Lung microvascular endothelial cell (primary cell): Measurements from ENCODE around the gene UNC119B. TPM values are rescaled to one million over a fixed set of nuclear protein-coding genes. Genes with fewer than 3 reads are reported as not detected.
"Not testable (repeated sequence)": the region's sequence is repeated elsewhere in the genome, so short reads cannot be mapped to it uniquely, and the experiment has no call there.

Experiments
- DNase-seq, 2 donors: peaks; one replicate each; pipeline versions ENCODE4 v3.0.0 to v3.0.0-alpha.2; 2010; ENCODE audit warnings: low read depth in 2 of 2
- total RNA-seq: library from RNA; depleted of rRNA; stranded (reverse); fragments of >200 nt; gene quantifications from 2 replicates; pipeline ENCODE4 v1.2.1, GENCODE V29; 2014

Gene UNC119B
- total RNA-seq, 1 donor from 2014 or later: 14.3 TPM

DNA sequence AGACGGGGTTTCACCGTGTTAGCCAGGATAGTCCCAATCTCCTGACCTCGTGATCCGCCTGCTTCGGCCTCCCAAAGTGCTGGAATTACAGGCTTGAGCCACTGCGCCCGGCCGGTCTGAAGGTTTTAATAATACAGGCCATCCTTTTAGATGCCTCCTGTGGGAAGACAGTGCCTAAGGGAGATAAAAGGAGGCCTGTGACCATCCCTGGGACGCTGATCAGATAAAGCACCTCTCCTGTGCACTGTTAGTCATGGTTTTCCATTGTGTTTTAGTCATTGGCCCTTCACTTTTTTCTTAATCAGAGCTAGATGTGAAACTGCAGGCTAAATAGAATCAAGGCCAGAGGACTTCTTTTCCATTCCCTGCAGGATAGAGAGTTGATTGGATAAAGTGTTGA is 7.8 kb downstream of the UNC119B start:
- DNase-seq: no peak

- no peak for DNase-seq
Observed at GRCh38 chr12:120719072-120719471, 8.8 kb downstream of the UNC119B start.

- DNase-seq: no peak
Observed at GRCh38 chr12:120719496-120720233, 9.4 kb downstream of the UNC119B start.

DNA sequence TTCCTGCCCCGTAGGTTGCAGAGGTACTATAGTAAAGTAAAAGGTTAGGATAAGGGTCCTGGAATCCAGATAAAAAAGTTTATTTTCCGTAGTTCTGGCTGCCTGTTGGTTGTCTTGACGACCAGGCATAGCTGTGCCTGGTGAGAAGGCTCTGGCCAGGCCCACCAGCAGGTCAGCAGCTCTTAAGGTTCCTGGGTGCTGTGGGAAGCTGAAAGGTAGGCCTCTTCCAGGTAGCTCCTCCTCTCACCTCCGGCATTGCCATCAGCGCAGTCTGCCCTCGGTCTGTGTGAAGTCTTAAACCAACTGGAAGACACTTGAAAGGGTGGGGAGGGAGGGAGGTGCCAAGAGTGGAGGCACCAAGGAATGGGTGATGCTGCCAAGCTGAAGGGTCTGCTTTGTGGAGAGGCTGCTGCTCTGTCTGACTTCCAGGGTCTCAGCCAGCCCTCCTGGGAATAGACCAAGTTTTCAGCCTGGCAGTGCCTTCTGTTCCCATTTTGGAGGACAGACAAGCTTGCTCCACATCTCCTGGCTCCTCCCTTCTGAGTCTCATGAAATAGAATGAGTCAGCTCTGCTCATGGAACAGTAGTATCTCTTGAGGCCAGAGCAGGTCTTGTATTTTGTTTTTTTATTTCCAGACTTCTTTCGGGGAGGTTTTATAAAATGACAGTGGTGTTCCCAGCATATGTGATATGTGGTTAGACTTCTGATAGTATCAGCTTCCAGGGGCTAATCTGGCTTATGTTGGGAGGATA is 10.2 kb downstream of the UNC119B start:
- peak in 1 of 2 donors; percentile 18 for DNase-seq

GRCh38 chr12:120720987-120721801 is 10.9 kb downstream of the UNC119B start:
- no peak for DNase-seq

GRCh38 chr12:120721866-120722265 is 11.6 kb downstream of the UNC119B start:
- DNase-seq: no peak

DNA sequence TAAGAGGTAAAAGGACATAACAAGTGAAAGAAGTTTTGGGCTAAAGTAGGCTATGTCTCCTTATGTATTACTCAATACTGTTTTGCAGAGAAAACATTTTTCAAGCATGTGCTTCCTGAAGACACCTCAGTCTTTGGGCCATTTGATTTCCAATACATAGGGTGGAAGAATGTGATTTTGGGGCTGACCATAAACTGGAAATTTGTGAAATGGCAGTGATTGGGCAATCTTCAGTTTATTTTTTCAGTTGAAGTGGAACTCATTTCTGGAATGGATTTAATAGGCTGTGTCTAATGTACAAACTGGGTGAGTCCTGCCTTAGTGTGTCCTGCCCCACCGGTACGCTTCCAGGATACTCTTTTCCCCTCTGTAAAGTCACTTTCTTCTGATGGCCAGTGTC is 12.5 kb downstream of the UNC119B start:
- DNase-seq: no peak

DNA sequence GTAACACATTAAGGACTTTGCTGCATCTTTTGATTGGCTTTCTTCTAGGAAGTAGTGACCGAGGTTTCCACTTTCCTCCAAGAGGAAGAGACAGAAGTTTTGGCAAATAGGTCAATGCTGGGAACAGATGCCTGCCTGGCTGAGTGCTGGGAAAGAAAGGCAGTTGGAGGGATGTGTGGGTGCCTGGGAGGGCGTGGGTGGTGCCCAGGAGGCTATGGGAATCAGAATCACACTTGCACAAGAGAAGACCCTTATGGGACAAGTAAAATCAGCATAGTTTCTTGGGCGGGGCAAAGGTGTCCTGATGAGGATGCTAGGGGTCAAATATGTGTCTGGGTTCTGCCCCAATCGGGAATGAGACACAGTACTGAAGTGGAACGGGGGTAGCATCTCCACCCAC is 14.5 kb downstream of the UNC119B start:
- DNase-seq: no peak

DNA sequence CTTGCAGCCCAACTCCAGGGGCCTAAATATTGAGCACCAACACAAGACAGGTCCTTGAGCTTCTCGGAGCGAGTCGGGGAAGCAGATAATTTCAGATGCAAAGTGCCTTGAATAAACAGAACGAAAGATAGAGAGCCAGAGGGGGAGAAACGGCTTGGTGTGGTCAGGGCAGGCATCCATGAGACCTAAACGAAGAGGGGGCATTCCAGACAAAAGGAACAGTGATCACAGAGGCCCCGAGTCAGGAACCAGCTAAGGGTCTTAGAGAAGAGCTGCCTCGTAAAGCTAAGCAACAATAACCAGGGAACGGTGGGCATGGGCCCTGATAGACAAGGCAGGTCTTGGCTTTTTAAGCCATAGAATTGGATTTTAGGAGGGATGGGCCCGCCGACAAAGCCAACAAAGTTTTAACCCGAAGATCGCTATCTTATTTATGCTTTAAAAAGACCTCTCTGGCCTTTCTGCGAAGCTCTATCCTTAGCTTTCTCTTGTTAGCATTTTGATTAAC is 14.9 kb downstream of the UNC119B start:
- DNase-seq: no peak

- DNase-seq: peak; percentile 88
Observed at GRCh38 chr12:120725659-120726509, 15.6 kb downstream of the UNC119B start, which contains the start of gene ACADS. Gene ACADS (plus strand): TSS chr12:120725826. CDS start chr12:120725886, 60 bp downstream.

DNA sequence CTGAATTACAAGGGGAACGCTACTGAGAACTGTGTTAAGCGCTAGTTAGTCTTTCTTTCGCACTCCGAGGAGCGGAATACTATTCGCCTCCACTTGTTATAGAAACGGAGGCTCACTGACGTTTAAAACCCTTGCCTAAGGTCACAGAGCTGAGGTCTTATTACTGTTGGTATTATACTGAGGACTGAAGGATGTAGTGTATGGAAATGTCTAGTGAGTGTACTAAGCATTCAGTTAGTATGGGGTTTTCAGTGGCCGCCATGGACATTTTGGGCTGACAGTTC is 16.2 kb downstream of the UNC119B start:
- no peak for DNase-seq

- no peak for DNase-seq
Observed at GRCh38 chr12:120726961-120727360, 16.7 kb downstream of the UNC119B start.

GRCh38 chr12:120732198-120732597 is 21.9 kb downstream of the UNC119B start:
- not testable (repeated sequence) for DNase-seq

- no peak for DNase-seq
Observed at GRCh38 chr12:120733574-120733973, 23.3 kb downstream of the UNC119B start.

DNA sequence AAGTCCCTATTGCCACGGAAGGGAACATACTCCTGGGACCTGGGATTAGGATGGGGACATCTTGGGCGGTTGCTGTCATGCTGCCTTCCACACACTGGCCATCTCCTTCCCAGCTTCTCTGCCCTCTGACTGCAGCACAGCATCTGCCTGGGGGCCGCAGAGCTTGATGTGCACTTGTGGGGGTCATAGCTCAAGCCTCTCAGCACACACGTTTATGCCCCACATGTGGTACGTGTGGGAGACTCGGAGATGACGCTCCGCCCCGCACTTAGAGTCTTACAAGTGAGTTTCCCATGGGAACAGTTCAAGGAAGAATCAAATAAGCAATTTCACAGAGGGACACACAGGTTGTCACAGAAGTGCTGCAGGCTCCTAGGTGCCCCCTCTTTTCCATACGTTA is 24.0 kb downstream of the UNC119B start:
- DNase-seq: no peak

- no peak for DNase-seq
Observed at GRCh38 chr12:120735181-120735580, 24.9 kb downstream of the UNC119B start.

DNA sequence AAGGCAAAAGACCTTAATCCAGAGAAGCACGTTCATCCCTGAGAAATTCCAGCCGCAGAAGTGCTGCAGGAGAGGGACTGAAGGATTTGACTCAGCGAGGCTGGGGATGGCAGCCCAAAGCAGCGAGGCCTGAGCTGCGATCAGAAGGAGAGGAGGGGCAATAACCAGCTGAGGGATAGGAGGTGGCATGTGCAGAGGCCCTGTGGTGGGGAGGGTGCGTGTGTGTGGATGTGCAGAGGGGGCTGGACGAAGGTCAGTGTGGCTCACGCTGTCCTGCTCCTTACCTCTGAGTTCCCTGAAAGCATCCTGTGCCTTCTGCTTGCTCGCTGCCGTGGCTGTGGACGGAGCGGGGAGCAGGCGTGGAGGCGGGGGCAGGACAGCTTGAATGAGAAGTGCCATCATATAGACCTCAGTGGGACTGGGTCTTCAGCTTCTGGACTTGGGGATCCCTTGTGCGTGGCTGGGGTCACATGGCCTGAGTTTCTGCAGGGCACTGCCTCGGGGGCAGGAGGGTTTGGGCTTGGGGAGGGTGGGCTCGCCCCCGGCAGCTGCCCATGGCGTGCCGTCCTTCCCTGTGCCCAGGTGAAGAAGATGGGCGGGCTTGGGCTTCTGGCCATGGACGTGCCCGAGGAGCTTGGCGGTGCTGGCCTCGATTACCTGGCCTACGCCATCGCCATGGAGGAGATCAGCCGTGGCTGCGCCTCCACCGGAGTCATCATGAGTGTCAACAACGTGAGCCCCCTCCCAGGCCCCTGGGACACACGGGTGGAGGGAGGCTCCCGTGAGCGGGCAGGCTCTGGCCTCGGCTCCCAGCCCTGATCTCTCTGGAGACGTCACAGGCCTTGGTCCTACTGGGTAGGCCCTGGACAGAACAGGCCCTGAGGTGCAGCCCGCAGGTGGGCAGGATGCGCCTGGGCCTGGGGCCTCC is 26.4 kb downstream of the UNC119B start:
- no peak for DNase-seq

DNA sequence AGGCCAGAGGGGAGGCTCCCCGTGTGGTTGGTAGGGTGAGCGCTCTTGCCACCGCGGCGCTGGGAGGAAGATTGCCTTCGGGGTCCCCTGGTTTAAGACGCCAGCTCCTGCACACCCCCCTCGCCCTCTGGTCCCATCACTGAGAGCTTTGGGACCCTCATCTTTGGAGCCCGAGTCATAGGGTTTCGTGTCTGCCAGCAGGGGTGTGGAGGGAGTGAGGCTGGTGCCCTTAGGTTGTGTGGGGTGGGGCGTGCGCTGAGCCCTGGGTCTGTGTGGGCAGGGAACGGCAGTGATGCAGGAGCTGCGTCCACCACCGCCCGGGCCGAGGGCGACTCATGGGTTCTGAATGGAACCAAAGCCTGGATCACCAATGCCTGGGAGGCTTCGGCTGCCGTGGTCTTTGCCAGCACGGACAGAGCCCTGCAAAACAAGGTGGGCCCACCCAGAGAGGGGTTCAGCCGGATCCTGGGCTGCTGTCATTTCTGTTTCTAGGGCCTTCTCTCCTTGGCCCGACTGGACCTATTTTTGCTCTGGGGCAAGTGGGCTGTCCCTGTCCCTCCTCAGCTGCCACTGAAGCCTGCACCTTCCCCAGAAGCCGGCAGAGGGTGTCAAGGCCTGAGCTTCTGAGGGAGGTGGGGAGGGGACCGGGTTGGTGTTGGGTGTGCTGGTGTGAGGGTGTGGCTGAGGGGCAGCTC is 27.4 kb downstream of the UNC119B start:
- DNase-seq: no peak

- DNase-seq: no peak
Observed at GRCh38 chr12:120738252-120739030, 28.2 kb downstream of the UNC119B start.
